GM19023 (cell line): ENCODE measurements around the gene RABGEF1.
"Not testable (repeated sequence)": the region's sequence is repeated elsewhere in the genome, so short reads cannot be mapped to it uniquely, and the experiment has no call there.

ENCODE experiments used
- ATAC-seq: cut with Tn5 transposase; IDR thresholded peaks from one replicate; pipeline ENCODE4 v1.9.1; 2021; ENCODE audit warnings: mild to moderate bottlenecking, moderate library complexity; ENCODE audit not compliant: unreplicated experiment

Gene RABGEF1

DNA sequence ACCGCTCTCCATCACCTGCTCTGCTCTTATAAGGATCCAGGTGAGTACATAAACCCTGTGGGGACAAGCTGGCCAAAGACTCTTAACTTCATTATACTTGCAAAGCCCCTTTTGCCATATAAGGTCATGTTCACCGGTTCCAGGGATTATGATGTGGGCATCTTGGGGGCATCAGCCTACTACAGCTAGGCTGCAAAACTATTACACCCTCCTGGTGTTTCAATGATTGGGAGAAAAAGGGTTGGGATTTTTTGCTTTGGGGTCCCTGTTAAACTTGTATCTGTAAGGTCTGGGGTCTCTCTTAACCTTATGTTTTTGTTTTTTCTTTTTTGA is 107.0 kb downstream of the RABGEF1 start:
- ATAC-seq, result not testable (repeated sequence)

DNA sequence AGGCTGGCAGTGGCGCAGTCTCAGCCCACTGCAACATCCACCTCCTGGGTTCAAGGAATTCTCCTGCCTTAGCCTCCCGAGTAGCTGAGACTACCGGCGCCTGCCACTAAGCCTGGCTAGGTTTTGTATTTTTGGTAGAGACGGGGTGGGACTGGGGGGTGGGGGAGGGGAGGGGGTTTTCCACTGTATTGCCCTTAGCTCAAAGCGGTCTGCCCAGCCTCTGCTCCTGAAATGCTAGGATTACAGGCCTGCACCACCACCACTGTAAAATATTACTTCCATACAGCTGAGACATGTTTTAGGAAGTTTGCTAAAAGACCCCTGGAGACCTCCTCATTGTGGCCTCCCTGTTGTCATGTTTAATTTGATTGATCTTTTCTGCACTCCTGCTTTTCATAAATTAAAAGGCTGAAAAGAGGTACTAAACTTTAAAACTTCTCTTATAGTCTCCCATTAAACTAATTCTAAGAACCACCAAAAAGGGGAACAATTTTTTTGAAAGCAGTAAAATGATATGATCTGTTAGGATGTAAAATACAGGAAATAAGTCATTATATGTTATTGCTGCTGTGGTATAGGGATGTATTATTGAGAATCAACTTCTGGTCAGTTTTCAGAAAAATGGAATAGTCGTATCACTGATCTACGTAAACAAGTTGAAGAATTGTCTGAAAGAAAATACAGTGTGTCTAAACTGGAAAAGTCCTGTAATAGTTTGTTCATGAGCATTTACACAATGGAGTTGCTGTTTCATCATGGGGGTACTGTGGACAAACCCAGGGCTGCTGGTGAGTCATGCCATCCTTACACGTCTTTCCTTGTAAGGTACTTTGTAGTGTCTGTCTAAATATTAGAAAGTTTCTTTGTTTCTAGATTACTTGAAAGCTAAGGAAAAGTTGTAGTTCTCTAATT is 107.6 kb downstream of the RABGEF1 start:
- ATAC-seq, result no peak

DNA sequence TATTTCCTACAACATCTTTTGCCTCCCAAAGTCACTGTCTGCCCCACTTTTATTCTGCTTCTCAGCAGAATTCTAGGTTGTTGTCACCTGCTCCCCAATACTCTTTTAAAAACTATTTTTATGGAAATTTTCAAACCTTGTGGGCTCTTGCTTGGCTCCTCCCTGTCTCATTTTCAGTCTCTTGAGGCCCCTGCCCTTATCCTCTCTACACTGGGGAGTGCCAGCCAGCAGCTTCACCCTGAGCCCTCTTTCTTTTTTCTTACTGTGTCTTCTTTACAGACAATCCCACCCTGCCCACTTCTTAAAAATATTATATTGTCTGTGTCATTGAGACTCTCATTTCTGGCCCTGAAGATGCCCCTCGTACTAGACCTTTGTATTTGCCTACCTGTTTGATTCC is 118.8 kb downstream of the RABGEF1 start:
- ATAC-seq, result no peak

DNA sequence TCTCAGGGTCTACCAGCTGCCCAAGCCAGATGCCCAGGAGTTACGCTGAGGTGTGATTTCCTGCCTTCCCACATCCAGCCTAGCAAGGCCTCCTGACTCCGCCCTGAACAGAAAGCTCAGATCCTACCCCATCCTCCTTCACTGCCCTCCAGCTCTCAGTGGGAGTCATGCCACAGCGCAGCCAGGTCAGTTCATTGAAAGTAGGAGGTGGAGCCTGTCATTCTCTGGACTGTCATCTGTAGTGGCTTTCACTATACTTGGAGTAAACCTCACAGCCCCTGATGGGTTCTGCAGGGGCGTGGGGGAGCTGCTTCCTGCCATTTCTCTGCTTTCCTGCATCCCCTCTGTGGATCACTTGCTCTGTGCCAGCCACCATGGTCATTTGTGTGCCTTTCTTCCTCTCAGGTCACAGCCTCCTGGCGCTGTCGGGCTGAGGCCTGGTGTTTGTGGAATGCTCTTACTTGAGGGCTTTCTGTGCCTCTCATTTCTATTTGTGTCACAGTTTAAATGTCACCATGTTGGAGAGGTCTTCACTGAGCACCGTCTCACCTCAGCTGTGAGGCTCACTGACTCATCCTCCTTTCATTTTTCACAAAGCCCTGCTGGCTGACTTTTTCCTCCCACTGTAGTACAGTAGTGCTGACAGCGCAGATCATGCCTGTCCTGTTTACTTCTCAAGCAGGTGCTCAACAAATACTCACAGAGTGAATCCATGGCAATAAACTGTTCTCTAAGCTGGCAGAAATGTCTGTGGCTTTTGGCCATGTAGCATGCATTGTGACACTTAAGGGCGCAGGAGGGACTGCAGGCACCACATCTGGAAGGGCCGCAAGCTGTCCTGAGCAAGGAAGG is 119.5 kb downstream of the RABGEF1 start:
- no peak for ATAC-seq

DNA sequence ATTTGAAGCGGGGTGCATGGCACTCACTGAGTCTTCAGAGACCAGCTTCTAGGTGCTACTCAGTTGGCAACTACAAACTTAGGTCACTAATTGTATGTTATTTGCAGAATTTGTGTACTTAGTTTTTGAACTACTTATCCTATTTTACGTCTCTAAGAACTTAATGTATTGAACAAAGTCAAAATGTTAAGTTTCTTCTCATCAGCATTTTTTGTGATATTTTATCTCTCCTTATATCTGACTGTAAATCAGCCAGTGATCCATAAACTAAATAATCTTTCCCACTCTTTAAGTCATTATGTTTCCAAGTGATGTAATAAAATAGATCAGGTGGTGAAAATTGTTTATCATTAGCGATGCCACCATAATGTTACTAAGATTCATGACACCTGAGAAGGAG is 120.2 kb downstream of the RABGEF1 start:
- ATAC-seq, result no peak
